Retinal pigment epithelial cell (primary cell): ENCODE results near the gene FAM135A.
"Not testable (repeated sequence)": the region's sequence is repeated elsewhere in the genome, so short reads cannot be mapped to it uniquely, and the experiment has no call there.

Experiments used
- DNase-seq: peaks from one replicate; pipeline ENCODE4 v3.0.0-alpha.2; 2010; ENCODE audit warnings: low read depth
- H3K4me3 ChIP-seq: 2 replicates; pipeline ENCODE4 v1.5.1; 2011; ENCODE audit warnings: mild to moderate bottlenecking, low read length, control low read depth, moderate library complexity
- CTCF ChIP-seq: conservative IDR thresholded peaks from 2 replicates; pipeline ENCODE4 v1.5.1; 2011; ENCODE audit warnings: low read depth, low read length, control low read depth, inconsistent platforms

Gene FAM135A

DNA sequence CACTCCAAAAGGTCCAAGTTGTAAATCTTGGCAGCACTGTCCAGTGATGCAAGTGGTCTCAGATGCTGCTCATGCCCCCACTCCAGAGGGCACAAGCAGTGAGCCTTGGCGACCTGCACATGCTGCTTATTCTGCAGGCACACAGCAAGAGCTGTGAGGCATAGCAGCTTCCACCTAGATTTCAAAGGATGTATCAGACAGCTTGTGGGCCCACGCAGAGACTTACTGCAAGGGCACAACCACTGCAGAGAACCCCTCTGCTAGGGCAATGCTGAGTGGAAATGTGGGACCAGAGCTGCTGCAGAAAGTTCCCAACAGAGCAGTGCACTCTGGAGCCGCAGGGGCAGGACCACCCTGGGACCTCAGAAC is 179.8 kb downstream of the FAM135A start:
- no peak for TF ChIP-seq CTCF
- H3K4me3 ChIP-seq, result no peak overlapping the region
- no peak for DNase-seq

- no peak overlapping the region for H3K4me3 ChIP-seq
- no peak for TF ChIP-seq CTCF
- DNase-seq, result no peak
Observed at GRCh38 chr6:70599187-70599586, 185.9 kb downstream of the FAM135A start.

DNA sequence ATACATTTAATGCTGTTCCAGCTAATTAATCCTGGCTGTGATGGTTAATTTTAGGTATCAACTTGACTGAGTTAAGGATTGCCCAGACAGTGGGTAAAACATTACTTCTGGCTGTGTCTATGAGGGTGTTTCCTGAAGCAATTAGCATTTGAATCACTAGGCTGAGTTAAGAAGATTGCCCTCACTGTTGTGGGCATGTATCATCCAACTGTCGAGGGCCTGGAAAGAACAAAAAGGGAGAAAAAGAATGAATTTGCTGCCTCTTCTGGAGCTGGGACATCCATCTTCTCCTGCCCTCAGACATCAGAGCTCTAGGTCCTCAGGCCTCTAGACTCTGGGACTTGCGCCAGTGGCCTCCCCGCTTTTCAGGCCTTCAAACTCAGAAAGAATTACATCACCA is 187.7 kb downstream of the FAM135A start:
- H3K4me3 ChIP-seq, result no peak overlapping the region
- no peak for TF ChIP-seq CTCF
- DNase-seq, result no peak

GRCh38 chr6:70604254-70604653 is 190.9 kb downstream of the FAM135A start:
- no peak for DNase-seq
- no peak overlapping the region for H3K4me3 ChIP-seq
- TF ChIP-seq CTCF, result no peak

DNA sequence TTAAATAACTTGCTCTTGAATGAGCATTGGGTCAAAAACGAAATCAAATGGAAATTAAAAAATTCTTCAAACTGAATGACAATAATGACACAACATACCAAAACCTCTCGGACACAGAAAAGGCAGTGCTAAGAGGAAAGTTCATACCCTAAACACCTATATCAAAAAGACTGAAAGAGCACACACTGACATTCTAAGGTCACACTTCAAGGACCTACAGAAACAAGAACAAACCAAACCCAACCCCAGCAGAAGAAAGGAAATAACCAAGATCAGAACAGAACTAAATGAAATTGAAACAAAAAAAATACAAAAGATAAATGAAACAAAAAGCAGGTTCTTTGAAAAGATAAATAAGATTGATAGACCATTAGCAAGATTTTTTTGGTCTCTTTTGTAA is 194.1 kb downstream of the FAM135A start:
- H3K4me3 ChIP-seq, DNase-seq: not testable (repeated sequence)

DNA sequence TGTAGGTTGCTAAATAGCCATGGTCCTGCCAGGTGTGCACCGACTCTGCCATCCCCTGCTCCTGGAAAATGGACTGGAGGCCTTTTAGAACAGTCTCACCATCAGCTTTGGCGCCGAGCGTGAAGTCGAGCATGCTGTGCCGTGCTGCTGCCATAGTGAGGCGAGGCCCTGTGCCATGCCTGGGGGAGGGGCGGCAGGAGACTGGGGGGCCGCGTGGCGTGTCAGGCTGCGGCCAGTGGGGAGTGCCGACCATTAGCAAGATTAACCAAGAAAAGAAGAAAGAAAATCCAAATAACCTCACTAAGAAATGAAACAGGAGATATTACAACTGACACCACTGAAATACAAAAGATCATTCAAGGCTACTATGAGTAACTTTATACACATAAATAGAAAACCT is 195.9 kb downstream of the FAM135A start:
- not testable (repeated sequence) for DNase-seq, H3K4me3 ChIP-seq
